NCI-H345 treated with DMSO at 0.1 percent for 48 hours (cell line): ENCODE measurements around the gene GRAPL.
"Not testable (repeated sequence)": the region's sequence is repeated elsewhere in the genome, so short reads cannot be mapped to it uniquely, and the experiment has no call there.

ENCODE experiments used
- DNase-seq: peaks from one replicate; lab custom pipeline; 2025; ENCODE audit not compliant: unreplicated experiment; lab: John Stamatoyannopoulos, UW

Gene GRAPL

DNA sequence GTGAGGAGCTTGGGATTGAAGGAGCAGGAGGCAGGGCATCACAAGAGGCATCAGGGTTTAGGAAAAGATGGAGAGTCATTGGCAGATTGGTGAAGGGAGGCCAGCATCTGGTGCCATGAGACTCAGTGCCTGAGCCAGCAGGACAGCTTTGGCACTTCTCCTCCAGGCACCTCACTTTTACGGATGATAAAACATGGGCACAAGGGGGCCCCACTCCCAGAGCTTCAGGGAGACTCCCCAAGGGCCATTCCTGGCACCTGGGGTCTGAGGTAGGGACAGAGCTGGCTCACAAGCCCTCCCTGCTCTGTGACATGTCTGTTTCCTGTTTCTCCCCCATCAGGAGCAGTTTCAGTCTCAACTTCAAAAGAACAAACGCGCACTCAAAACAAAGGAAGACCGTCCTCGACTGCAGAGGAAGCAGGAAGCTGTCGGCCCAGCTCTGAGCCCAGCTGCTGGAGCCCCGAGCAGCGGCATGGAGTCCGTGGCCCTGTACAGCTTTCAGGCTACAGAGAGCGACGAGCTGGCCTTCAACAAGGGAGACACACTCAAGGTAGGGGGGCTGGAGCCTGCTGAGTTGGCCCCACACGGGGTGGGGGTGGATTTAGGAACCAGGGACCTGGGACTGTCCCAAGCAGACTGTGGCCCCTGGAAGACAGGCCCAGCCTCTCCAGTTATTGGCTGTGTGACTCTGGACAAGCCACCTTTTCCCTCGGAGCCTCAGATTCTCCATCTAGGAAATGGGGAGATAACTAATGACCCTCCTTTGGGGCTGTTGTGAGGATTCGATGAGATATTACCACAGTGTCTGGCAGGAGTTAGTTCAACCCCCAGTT, at the start of gene GRAPL:
Gene GRAPL, plus strand, starts transcription at position 442 of the 833 bp plus-strand sequence. Its CDS starts 31 bp downstream, at position 473.
- DNase-seq = not testable (repeated sequence)

DNA sequence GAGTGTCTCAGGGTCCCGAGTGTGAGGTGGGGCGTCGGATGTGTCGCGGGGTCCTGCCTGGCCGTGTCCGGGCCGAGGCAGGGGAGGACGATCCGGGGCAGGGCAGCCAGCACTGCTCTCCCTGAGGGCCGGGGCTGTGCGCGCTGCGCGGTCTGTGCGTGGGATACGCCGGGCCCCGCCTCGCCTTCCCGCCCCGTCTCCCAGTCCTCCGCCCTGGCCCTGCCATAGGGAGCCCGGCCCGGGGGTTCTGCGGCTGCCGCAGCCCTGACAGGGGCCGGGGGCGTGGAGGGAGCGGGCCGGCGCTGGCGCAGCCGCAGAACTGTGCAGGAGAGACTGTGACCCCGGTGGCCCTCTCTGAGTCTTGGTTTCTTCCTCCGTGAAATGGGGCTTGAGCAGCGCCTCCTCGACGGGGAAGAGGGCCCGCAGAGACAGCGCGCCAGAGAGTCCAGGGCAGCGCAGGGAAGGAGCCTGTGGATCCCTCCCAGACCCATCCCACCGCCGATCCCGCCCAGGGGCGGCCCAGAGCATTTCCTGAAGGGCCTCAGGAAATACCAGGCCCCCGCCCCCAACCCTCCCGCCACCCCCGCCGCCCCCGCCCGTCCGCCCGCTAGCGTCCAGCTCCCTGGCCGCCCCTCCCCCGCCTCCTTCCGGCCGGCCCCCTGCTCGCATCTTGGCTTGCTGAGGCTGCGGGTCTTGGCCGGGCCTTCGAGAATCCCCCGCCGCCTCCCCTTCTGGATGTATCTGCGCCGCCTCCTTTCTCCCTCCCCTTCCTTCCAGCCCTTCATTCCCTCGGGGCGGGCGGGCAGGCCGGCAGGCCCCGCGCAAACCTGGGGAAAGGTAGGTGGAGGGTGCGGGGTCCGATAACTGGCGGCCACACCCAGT, 38.3 kb upstream of the GRAPL start:
- DNase-seq = not testable (repeated sequence)

DNA sequence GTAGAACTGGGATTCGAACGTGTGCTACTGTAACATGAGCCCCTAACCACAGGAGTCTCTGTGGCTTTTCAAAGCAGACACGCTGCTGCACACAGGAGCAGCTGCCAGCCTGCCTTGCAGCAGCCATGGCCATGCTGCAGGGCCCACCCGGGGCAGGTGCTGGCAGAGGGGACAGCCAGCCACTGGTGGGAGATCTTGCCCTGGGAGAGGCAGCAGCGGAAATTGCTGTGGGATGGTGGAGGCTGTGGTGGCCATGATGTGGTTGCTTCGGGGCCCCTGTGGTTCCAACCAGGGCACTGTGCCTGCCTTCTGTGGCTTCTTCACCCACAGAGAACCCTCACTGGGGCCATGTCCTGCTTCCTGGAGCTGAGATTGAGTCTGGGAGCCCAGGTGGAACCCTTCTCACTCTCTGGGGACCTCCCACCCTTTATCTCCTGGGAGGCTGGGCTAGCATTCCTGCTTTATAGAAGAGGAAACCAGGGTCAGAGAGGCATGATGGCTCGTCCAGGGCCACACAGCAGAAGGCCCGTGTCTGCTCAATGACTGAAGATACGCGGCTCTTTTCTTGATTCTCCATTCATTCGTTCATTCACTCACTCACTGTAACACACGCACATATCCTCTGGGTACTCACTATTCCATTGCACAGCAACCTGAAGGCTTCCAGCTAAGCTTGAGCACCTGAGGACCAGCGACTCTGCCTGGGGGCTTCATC, 37.2 kb upstream of the GRAPL start:
- DNase-seq = not testable (repeated sequence)

GRCh38 chr17:19092737-19093683, 34.4 kb upstream of the GRAPL start:
- not testable (repeated sequence) for DNase-seq

GRCh38 chr17:19093684-19094438, 33.5 kb upstream of the GRAPL start:
- not testable (repeated sequence) for DNase-seq

GRCh38 chr17:19108517-19108916, 18.9 kb upstream of the GRAPL start:
- not testable (repeated sequence) for DNase-seq

GRCh38 chr17:19110189-19111097, 16.9 kb upstream of the GRAPL start:
- not testable (repeated sequence) for DNase-seq

- DNase-seq = not testable (repeated sequence)
These were observed 16.2 kb upstream of the GRAPL start for GRCh38 chr17:19111111-19111711.

GRCh38 chr17:19111801-19112458, 15.5 kb upstream of the GRAPL start:
- DNase-seq = not testable (repeated sequence)

DNA sequence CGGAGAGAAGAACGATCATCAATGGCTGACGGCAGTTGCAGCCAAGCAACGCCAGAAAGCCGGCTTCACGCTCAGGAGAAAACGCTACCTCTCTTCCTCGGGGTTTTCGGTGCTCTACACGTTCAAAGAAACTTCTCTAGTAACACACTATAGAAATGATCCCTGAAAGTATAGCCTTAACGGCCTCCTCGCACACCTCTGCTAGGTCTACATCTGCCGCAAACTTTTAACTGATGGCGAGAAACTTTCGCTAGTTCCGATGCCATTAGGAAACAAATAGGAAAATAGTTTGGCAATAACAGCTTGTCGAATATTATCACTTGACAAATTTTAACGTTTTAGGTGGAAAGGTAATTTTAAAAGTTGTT, 14.9 kb upstream of the GRAPL start:
- not testable (repeated sequence) for DNase-seq

GRCh38 chr17:19118695-19119094, 8.7 kb upstream of the GRAPL start:
- DNase-seq = not testable (repeated sequence)

DNA sequence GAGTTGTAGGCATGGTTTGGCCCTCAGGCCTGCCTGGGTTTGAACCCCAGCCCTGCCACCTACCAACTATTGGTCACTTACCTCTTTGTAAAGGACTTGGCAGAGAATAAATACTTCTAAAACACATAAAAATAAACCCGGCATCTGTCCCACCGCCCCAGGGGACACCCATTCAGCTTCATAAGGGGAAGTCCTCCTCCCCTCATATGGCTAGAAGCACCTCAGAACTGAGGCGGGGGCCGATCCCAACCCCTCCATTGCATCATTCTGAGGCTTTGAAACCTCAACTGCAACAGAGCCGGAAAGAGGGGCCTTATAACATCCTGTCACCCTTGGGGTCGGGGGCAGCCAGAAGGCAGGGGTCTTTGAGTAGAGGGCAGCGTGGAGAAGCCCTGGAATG, 2.1 kb upstream of the GRAPL start:
- DNase-seq = not testable (repeated sequence)

DNA sequence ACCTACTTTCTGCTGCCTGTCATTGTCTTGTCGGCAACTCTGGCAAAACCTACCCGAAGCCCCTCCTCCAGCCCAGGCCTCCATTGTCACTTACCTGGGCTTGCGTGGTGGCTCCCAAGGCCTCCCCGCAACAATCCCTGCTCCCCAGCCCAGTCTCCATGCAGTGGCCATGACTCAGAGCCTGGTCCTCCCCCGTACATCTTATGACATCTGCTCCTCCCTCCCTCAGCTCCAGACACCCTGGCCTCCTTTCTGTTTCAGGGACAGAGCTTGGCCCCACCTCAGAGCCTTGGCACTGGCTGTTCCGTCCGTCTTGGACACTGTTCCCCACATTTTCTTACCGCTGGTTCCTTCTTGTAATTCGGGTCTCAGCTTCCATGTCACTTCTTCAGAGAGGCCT, 2.1 kb downstream of the GRAPL start:
- not testable (repeated sequence) for DNase-seq

DNA sequence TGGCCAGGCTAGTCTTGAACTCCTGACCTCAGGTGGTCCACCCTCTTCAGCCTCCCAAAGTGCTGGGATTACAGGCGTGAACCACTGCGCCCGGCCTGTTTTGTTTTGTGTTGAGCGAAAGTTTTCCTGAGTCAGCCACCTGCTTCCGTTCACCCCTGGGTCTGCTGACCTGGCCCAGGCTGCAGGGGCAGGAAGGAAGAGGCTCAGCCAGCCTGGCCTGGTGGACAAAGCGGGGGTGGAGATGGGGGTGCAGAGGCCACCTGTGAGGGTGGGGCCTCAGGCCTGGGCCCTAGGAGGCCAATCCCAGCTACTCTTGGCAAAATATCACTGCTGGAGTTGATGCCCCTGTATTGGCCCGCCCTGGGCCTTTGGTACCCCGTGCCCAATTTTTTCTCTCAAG, 3.7 kb downstream of the GRAPL start:
- DNase-seq = not testable (repeated sequence)

DNA sequence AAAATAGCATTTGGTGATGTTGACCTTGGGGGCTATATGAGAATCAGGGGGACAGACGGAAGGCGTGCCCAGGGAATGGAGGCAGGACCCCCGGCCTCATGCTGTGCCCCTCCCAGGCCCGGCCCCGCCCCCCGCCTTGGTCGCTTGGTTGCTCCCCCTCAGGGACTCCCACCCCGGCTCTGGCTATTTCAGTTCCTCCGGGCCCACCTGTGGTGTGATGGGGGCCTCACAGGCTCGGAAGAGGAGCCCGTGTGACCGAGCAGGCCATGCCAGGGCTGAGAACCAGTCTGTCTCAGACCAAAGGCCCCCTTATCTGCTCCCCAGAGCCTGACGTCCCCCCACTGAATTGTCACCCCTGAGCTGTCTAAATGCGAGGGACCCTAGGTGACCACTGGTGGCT, 4.4 kb downstream of the GRAPL start:
- DNase-seq = not testable (repeated sequence)

GRCh38 chr17:19133793-19134192, 6.4 kb downstream of the GRAPL start:
- not testable (repeated sequence) for DNase-seq

DNA sequence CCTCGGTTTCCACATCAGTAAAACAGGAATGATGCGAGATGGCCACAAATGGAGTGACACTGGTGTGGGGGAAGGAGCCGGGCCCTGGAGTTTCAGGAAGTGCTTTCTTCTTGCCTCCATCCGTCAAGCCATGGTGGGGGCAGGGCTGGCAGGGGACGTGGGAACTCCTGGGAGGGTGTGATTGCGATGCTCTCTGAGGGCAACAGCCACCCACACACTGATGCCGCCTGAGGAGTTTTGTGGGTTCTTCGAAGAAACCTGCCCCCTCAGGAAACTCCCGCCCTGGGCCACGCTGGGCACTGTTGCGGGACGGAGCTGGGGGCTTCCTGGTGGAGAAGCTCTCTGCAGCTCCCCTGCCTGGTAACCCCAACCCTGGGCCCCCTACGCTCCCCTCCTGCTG, 8.0 kb downstream of the GRAPL start:
- DNase-seq = not testable (repeated sequence)
